ENCODE results near the gene COL5A3. TPM values are rescaled to one million over a fixed set of nuclear protein-coding genes. Genes with fewer than 3 reads are reported as not detected.

The COL5A3 gene
- total and polyA plus RNA-seq, 4 donors = 8.4 to 15.1 (median 10.5) TPM

DNA sequence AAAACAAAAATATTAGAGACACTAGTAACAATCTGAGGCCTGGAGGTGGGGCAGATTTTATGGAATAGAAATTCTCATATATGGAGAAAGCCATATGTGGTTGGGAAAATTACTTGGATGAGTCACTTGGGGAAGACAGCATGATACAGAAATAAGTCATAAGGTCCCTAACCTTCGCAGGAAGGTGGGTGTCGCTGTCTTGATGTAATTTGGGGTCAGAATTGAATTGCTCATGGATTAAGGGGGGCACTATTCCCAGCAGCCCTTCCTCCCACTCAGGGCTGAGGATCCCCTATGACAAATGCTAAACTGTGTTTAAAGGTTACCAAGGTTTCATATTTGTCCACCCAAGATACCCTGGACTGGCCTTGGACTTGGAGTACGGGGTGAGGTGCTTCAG lies 8.0 kb upstream of the COL5A3 start:
- TF ChIP-seq, protein P1, sequence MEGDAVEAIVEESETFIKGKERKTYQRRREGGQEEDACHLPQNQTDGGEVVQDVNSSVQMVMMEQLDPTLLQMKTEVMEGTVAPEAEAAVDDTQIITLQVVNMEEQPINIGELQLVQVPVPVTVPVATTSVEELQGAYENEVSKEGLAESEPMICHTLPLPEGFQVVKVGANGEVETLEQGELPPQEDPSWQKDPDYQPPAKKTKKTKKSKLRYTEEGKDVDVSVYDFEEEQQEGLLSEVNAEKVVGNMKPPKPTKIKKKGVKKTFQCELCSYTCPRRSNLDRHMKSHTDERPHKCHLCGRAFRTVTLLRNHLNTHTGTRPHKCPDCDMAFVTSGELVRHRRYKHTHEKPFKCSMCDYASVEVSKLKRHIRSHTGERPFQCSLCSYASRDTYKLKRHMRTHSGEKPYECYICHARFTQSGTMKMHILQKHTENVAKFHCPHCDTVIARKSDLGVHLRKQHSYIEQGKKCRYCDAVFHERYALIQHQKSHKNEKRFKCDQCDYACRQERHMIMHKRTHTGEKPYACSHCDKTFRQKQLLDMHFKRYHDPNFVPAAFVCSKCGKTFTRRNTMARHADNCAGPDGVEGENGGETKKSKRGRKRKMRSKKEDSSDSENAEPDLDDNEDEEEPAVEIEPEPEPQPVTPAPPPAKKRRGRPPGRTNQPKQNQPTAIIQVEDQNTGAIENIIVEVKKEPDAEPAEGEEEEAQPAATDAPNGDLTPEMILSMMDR (IDR thresholded peaks at IDR 0.05; ENCODE audit: control extremely low read depth, extremely low read depth) = no peak
- Histone ChIP-seq H3K27me3 (ENCODE audit: control insufficient read depth in 3 of 3, insufficient read depth in 3 of 3, low read length in 2 of 3) (peaks cover 0 to 4% (median 0%) of the 10 kb centered on the region in 3 donors), H3K27ac (ENCODE audit: low read depth in 1 of 2, low read length in 1 of 2) (no peak overlapping the region), H3K4me3 (no peak overlapping the region), H3K36me3 (ENCODE audit: control insufficient read depth in 4 of 4, insufficient read depth in 4 of 4, low read length in 4 of 4) (no peaks in the 10 kb centered on the region), H3K4me1 (ENCODE audit: control insufficient read depth in 5 of 5, insufficient read depth in 5 of 5, low read length in 5 of 5) (no peaks in the 10 kb centered on the region), H3K9ac (ENCODE audit: insufficient read depth in 1 of 2, low read length in 2 of 2) (no peak overlapping the region), H3K9me3 (ENCODE audit: control insufficient read depth in 4 of 4, insufficient read depth in 3 of 4, low read length in 3 of 4) (no peaks in the 10 kb centered on the region)
- WGBS, 2 donors = 71 to 93% methylated on average over 3 of the region's 3 CpGs
- DNase-seq = no peak
- ATAC-seq (ENCODE audit: insufficient read depth, low FRiP score) = no peak

DNA sequence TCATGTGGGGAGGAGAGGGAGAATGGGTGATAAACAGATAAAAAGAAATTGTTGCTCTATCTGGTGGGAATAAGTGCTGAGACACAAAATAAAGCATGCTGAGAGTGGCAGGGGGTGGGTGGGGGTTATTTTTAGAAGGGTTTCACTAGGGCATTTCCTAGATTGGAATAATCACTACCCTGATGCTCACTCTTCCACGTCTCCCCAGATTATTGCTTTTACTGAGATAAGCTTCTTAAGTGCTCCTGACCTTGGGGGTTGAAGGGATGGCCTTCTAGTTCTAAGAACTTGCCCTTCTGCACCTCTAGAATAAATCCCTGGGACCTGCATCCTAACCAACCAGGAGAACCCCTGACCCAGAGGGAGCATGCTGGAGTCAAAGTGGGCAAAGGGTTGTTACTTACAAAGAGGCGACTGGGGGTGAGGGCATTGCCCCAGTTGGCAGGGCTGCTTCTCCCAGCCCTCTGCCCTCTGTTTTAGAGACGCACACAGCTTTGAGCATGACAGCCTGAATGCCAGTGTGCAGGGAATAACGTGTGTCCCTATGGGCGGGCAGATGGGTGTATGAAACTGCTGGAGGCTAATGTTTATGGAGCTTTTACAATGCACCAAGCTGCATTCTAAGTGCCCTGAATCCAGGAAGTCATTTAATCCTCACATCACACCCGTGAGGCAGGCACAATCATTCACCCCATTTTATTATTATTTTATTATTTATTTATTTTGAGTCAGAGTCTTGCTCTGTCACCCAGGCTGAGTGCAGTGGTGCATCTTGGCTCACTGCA lies 3.7 kb upstream of the COL5A3 start:
- no peaks in the 10 kb centered on the region for H3K36me3 ChIP-seq (ENCODE audit: control insufficient read depth in 4 of 4, insufficient read depth in 4 of 4, low read length in 4 of 4)
- ATAC-seq (ENCODE audit: insufficient read depth, low FRiP score) (no peak), DNase-seq (no peak)
- 47 to 62% methylated on average over 6 of the region's 6 CpGs for WGBS, 2 donors
- H3K27me3 ChIP-seq (ENCODE audit: control insufficient read depth in 3 of 3, insufficient read depth in 3 of 3, low read length in 2 of 3) = peaks cover 0 to 27% (median 16%) of the 10 kb centered on the region in 3 donors
- no peak overlapping the region for H3K27ac ChIP-seq (ENCODE audit: low read depth in 1 of 2, low read length in 1 of 2)
- TF ChIP-seq, protein P1 (IDR thresholded peaks at IDR 0.05; ENCODE audit: control extremely low read depth, extremely low read depth) = no peak
- no peak overlapping the region for H3K9ac ChIP-seq (ENCODE audit: insufficient read depth in 1 of 2, low read length in 2 of 2)
- no peak overlapping the region for H3K4me3 ChIP-seq
- H3K4me1 ChIP-seq (ENCODE audit: control insufficient read depth in 5 of 5, insufficient read depth in 5 of 5, low read length in 5 of 5) = peaks cover 0 to 9% (median 3%) of the 10 kb centered on the region in 5 donors
- H3K9me3 ChIP-seq (ENCODE audit: control insufficient read depth in 4 of 4, insufficient read depth in 3 of 4, low read length in 3 of 4) = peaks cover 0 to 2% (median 0%) of the 10 kb centered on the region in 4 donors

DNA sequence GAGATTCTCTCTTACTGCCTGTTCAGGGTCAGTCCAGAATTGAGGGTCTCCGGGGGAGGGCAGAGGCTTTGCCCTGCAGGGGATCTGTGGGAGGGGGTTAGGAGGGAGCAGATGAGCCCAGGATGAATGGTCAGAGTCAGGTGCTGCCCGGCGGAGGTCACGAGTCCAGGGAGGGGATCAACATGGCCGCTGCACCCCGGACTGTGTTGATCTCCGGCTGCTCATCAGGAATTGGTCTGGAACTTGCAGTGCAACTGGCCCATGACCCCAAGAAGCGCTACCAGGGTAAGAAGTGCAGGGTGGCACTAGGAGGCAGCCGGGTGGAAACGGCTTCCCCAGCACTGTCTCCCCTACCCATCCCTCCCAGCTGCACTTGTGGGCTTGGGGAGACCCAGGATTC lies 3.0 kb upstream of the COL5A3 start, which contains the start of gene RDH8:
TSS of gene RDH8 (plus strand) at position 168 of the 400 bp plus-strand sequence. CDS start at position 183, 15 bp downstream.
- TF ChIP-seq, protein P1 (IDR thresholded peaks at IDR 0.05; ENCODE audit: control extremely low read depth, extremely low read depth) = no peak
- WGBS, 2 donors = 69 to 70% methylated on average over 10 of the region's 10 CpGs

More for the DNA sequence above, 3.0 kb upstream of the COL5A3 start, which contains the start of gene RDH8:
- no peaks in the 10 kb centered on the region for H3K36me3 ChIP-seq (ENCODE audit: control insufficient read depth in 4 of 4, insufficient read depth in 4 of 4, low read length in 4 of 4)
- no peak within 1 kb of the TSS for H3K9ac ChIP-seq (ENCODE audit: insufficient read depth in 1 of 2, low read length in 2 of 2)
- ATAC-seq (ENCODE audit: insufficient read depth, low FRiP score) (no peak), DNase-seq (no peak)
- H3K27me3 ChIP-seq (ENCODE audit: control insufficient read depth in 3 of 3, insufficient read depth in 3 of 3, low read length in 2 of 3) = peaks cover under 1 to 34% (median 21%) of the 10 kb centered on the region in 3 donors
- peaks cover 0 to 9% (median 3%) of the 10 kb centered on the region in 5 donors for H3K4me1 ChIP-seq (ENCODE audit: control insufficient read depth in 5 of 5, insufficient read depth in 5 of 5, low read length in 5 of 5)
- H3K4me3 ChIP-seq = no peak within 1 kb of the TSS
- H3K9me3 ChIP-seq (ENCODE audit: control insufficient read depth in 4 of 4, insufficient read depth in 3 of 4, low read length in 3 of 4) = peaks cover 0 to 2% (median 0%) of the 10 kb centered on the region in 4 donors
- H3K27ac ChIP-seq (ENCODE audit: low read depth in 1 of 2, low read length in 1 of 2) = no peak within 1 kb of the TSS

Measured in lung (tissue), 12 donors.